Left colon (tissue), 2 donors: Measurements from ENCODE around the gene RTCA. TPM values are rescaled to one million over a fixed set of nuclear protein-coding genes. Genes with fewer than 3 reads are reported as not detected.
"Not testable (repeated sequence)": the region's sequence is repeated elsewhere in the genome, so short reads cannot be mapped to it uniquely, and the experiment has no call there.

Source experiments
- ATAC-seq: fragments of 200-7000 bp; cut with Tn5 transposase; one replicate; pipeline ENCODE4 v1.9.1; 2020; ENCODE audit warnings: mild to moderate bottlenecking, moderate library complexity
- DNase-seq, 2 donors: peaks; one replicate each; pipeline ENCODE4 v3.0.0-alpha.2; 2020
- intact Hi-C, 2 donors: fragments of 100-400 bp; cut with DNase I in 1 of 2; cut with micrococcal nuclease in 1 of 2; formaldehyde crosslinking; loops; one replicate each; pipeline versions ENCODE4 v1.11.2 to v1.14.0; 2022; cut with DNase I, micrococcal nuclease
- microRNA-seq, 2 donors: library from miRNA; unstranded; fragments of <30 nt; microRNA quantifications; one replicate each; pipeline versions ENCODE4 v1.1.0 to v1.2.0, GENCODE V29; 2020
- total RNA-seq, 2 donors: library from RNA; stranded (reverse); fragmentation: NEBNext Ultra II Directional; extraction: Animal tissue kit (Norgen Biotek cat#: 25700); gene quantifications; one replicate each; pipeline ENCODE4 v1.2.1, GENCODE V29; 2021
- donor health status: DM: no; HTN: no; CAD: no.
- donor health status: DM: yes; HTN: yes; CAD: no.

Gene RTCA
- total RNA-seq, 2 donors from 2014 or later: 37.1 to 40.5 TPM

DNA sequence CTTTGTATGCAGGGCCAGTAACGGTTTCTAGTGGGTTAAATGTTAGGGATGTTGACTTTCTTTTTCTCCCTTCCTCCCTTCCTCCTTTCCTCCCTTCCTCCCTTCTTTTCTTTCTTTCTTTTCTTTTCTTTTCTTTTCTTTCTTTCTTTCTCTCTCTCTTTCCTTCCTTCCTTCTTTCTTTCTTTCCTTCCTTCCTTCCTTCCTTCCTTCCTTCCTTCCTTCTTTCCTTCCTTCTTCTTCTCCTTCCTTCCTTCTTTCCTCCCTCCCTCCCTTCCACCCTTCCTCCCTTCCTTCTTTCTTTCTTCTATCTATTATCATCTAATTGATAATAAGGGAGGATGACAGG, 60.3 kb downstream of the RTCA start:
- DNase-seq, intact Hi-C loops, ATAC-seq: not testable (repeated sequence)

DNA sequence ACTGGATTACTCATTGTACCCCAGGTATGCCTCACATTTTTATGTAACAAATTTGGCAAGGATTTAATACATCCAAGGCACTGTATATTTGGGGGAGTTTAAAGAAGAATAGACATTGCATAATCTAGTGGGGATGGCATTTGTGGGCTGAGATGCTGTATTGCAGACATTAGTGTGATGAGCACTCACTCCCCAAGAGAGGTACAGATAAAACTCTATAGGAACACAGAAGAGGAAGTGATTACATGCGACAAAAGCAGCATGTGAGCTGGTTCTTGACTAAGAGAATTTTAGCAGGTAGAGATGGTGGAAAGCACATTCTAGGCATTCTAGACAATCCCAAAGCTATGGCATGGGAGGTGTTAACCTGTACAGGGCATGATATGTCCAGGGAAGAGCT, 62.1 kb downstream of the RTCA start:
- no peak for DNase-seq
- intact Hi-C loops: no loop called here
- ATAC-seq: no peak

DNA sequence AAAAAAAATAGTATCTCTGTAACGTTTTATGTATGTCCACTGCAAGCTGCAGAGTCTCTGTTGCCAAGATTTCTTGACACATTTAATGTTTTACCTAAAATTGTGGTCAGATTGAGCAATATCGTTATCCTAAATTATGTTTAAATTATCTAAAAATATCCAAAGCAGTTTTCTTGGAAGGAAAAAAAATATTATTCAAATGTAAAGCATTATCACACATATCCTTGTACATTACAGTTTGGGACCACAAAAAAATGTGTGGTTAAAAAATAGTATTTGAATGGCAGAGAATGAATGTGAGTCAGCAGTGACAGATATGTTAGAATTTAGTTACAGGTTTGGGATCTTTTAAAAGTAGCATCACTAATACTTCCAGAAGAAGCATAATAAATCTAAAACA, 65.1 kb downstream of the RTCA start:
- intact Hi-C loops, ATAC-seq, DNase-seq: not testable (repeated sequence)

DNA sequence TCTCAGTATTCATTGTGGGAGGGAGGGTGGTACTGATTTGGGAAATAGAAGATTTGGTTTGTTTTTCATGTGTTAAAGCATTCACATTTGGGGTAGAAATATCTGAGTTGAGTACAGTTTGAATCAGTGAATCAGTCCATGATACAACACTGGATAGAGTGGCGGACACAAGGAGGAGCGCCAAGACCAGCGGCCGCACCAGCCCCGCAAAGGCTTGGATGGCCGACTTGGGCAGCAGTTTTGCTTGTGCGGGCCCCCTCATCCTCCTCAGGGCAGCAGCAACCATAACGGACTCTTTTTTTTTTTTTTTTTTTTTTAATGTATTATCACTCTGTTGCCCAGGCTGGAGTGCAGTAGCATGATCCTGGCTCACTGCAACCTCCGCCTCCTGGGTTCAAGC, 66.3 kb downstream of the RTCA start:
- no peak for DNase-seq
- intact Hi-C loops: no loop called here
- ATAC-seq: no peak

DNA sequence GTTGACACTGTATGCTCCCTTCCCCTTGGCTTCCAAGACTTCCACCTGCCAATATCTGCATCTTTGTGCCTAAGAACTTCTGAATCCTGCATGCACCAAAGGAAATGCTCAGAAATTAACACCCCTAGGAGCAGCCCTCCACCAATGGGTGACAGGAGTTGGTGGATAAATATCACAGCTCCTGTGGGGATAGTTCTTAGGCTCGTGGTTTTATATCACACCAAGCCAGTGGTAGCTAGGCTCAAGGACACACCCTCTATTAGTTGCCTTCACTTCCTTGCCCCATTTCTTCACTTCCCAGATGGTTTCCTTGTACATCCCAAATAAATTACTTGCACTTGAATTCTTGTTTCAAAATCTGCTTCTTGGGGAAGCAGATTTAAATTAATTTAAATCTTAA, 69.4 kb downstream of the RTCA start:
- intact Hi-C loops: no loop called here
- DNase-seq (no peak), ATAC-seq (no peak)

DNA sequence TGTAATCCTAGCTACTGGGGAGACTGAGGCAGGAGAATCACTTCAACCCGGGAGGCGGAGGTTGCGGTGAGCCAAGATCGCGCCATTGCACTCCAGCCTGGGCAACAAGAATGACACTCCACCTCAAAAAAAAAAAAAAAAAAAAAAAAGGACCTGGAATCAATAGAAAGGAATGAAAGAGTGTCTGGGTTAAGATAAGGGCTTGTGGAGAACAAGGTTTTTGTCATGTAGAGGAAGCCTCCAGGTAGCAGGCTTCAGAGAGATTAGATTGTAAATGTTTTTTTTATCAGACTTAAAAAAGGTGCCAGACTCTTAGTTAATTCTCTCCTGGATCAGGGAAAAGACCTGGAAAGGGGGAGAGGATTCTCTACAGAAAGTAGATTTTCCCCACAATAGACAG, 71.9 kb downstream of the RTCA start:
- intact Hi-C loops, DNase-seq, ATAC-seq: not testable (repeated sequence)

DNA sequence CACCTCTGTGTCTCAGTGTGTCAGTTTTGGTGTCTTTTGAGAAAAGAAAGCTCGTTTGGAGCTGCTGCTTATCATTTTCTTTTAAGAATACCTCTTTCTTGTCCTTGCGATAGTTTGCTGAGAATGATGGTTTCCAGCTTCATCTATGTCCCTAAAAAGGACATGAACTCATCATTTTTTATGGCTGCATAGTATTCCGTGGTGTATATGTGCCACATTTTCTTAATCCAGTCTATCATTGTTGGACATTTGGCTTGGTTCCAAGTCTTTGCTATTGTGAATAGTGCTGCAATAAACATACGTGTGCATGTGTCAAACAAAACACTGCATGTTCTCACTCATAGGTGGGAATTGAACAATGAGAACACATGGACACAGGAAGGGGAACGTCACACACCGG, 73.7 kb downstream of the RTCA start:
- DNase-seq, ATAC-seq, intact Hi-C loops: not testable (repeated sequence)

DNA sequence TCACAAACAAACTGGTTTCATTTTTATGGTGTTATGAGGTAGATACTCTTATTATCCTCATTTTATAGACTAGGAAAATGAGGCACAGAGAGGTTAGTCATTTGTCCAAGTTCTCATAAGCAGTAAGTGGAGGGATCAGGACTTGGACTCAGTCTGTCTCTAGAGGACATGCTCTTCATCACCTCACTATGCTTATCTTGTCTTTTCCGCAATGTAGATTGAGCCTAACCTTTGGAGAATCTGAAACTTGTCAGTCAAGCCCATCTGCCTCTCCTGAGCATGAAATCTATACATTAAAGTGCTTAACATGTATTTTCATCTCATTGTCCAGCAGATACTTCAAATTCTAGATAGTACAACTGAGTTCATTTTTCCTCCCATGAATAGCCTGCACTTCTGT, 74.5 kb downstream of the RTCA start:
- intact Hi-C loops: no loop called here
- ATAC-seq (no peak), DNase-seq (no peak)

DNA sequence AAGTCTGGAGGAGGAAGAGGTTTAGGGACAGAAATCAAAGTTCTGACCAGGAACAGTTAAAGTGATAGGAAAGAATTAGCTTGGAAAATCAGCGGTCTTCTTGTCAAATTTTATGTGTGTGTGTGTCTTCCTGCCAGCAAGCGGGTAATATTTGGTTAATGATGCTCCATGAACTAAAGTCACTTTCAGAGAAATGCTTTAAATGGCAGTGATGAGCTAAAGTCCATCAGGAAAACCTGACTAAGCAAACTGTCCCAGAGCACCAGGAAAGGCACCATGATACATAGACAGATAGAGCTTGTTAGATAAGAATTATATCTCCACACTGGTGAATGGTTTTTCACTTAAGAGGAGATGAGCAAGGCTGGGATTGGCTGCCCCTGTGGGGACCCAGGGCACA, 76.3 kb downstream of the RTCA start:
- ATAC-seq (no peak), DNase-seq (no peak)
- intact Hi-C loops: no loop called here

Small RNA genes lying within 50 kb of the gene (microRNA-seq; reads per million reads assigned to microRNA genes)
- gene MIR553: 0 reads per million in 2 donors

Other genes with a start within 250 kb of the RTCA start
- gene SASS6, start 133.3 kb upstream of the RTCA start, total RNA-seq: 1 to 10 TPM; 2.7 to 3.8 TPM
- 10 to 100 TPM in 1 of 2 donors, 1 to 10 TPM in 1; 8.9 to 11.5 TPM for gene TRMT13, start 133.1 kb upstream of the RTCA start, total RNA-seq
- gene LRRC39, start 88.0 kb upstream of the RTCA start, total RNA-seq: under 1 TPM in 1 of 2 donors, not detected in 1; 0.40 TPM
- 10 to 100 TPM; 13.8 to 14.5 TPM for gene DBT, start 16.4 kb upstream of the RTCA start, total RNA-seq
- 10 to 100 TPM; 19.1 to 23.9 TPM for gene CDC14A, start 86.3 kb downstream of the RTCA start, total RNA-seq